ENCODE measurements around the gene SP5. TPM values are rescaled to one million over a fixed set of nuclear protein-coding genes. Genes with fewer than 3 reads are reported as not detected.

SP5 gene
- total RNA-seq, 3 donors from 2014 or later (not counting 1 experiment from before 2014, with no cell fraction given): not detected

DNA sequence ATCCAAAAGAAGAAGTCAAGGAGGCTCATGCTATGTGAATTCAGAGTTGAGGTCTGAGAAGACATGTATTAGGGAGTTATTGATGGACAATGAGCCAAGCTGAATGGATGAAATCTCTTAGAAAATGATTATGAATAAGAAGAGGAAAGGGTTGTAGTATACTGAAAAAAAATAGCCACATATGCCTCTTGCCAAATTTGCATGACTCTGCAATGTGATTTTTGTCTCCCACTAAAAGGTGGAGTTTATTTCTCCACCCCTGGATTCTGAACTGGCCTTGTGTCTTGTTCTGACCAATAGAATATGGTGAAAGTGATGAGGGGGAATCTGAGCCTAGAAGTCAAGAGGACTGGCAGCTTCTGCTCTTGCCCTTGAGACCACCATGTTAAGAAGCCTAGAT is 46.4 kb downstream of the SP5 start:
- DNase-seq: no peak
- no peak for ATAC-seq
- Mint-ChIP-seq H3K4me3 (no peak overlapping the region), H3K36me3 (no peaks in the 10 kb centered on the region), H3K4me1 (no peaks in the 10 kb centered on the region), H3K27me3 (ENCODE audit: low read depth in 2 of 2) (peaks cover 10 to 20% of the 10 kb centered on the region in 2 donors), H3K27ac (no peak overlapping the region), H3K9me3 (no peaks in the 10 kb centered on the region)
- Histone ChIP-seq H3K4me3 (ENCODE audit: low read length) (no peak overlapping the region), H3K4me1 (ENCODE audit: control insufficient read depth, insufficient read depth, low read length) (no peaks in the 10 kb centered on the region), H3K9me3 (ENCODE audit: control insufficient read depth, insufficient read depth, low read length) (no peaks in the 10 kb centered on the region), H3K27me3 (ENCODE audit: control insufficient read depth, insufficient read depth, low read length) (no peaks in the 10 kb centered on the region), H3K36me3 (ENCODE audit: control insufficient read depth, insufficient read depth, low read length) (no peaks in the 10 kb centered on the region), H3K27ac (ENCODE audit: low read length) (no peak overlapping the region)
- intact Hi-C loops (cut with micrococcal nuclease): no loop called here
- TF ChIP-seq, protein P1, sequence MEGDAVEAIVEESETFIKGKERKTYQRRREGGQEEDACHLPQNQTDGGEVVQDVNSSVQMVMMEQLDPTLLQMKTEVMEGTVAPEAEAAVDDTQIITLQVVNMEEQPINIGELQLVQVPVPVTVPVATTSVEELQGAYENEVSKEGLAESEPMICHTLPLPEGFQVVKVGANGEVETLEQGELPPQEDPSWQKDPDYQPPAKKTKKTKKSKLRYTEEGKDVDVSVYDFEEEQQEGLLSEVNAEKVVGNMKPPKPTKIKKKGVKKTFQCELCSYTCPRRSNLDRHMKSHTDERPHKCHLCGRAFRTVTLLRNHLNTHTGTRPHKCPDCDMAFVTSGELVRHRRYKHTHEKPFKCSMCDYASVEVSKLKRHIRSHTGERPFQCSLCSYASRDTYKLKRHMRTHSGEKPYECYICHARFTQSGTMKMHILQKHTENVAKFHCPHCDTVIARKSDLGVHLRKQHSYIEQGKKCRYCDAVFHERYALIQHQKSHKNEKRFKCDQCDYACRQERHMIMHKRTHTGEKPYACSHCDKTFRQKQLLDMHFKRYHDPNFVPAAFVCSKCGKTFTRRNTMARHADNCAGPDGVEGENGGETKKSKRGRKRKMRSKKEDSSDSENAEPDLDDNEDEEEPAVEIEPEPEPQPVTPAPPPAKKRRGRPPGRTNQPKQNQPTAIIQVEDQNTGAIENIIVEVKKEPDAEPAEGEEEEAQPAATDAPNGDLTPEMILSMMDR (IDR thresholded peaks at IDR 0.05): no peak

DNA sequence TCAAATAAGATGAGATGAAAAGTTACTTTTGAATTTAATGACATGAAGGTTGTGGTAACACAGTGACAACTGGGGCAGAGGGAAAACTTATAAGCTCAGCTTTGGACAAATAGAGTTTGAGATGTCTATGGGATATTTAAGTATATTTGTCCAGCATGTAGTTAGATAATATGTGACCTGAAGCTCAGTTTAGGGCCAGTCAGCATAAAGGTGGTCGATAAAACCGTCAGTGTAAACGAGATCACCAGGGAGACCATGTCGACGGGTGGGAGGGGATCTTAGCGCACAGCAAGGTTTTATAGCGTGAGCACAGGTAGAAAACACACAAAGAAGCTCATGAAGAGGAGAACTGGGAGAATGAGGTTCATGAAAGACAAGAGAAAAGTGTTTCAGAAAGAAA is 47.6 kb downstream of the SP5 start:
- no peak overlapping the region for H3K27ac ChIP-seq (ENCODE audit: low read length)
- H3K4me1 ChIP-seq (ENCODE audit: control insufficient read depth, insufficient read depth, low read length): no peaks in the 10 kb centered on the region
- no peak overlapping the region for H3K27ac Mint-ChIP-seq
- H3K4me3 ChIP-seq (ENCODE audit: low read length): no peak overlapping the region
- no peak for DNase-seq
- ATAC-seq: no peak
- H3K27me3 Mint-ChIP-seq (ENCODE audit: low read depth in 2 of 2): peaks cover 10 to 20% of the 10 kb centered on the region in 2 donors
- 85% methylated on average over 7 of the region's 7 CpGs for WGBS (ENCODE audit: insufficient coverage)
- TF ChIP-seq, protein P1 (IDR thresholded peaks at IDR 0.05): no peak
- no peak overlapping the region for H3K4me3 Mint-ChIP-seq
- H3K36me3 Mint-ChIP-seq: no peaks in the 10 kb centered on the region
- H3K27me3 ChIP-seq (ENCODE audit: control insufficient read depth, insufficient read depth, low read length): no peaks in the 10 kb centered on the region
- intact Hi-C loops (cut with micrococcal nuclease): no loop called here
- no peaks in the 10 kb centered on the region for H3K4me1 Mint-ChIP-seq
- no peaks in the 10 kb centered on the region for H3K36me3 ChIP-seq (ENCODE audit: control insufficient read depth, insufficient read depth, low read length)
- no peaks in the 10 kb centered on the region for H3K9me3 Mint-ChIP-seq
- no peaks in the 10 kb centered on the region for H3K9me3 ChIP-seq (ENCODE audit: control insufficient read depth, insufficient read depth, low read length)

DNA sequence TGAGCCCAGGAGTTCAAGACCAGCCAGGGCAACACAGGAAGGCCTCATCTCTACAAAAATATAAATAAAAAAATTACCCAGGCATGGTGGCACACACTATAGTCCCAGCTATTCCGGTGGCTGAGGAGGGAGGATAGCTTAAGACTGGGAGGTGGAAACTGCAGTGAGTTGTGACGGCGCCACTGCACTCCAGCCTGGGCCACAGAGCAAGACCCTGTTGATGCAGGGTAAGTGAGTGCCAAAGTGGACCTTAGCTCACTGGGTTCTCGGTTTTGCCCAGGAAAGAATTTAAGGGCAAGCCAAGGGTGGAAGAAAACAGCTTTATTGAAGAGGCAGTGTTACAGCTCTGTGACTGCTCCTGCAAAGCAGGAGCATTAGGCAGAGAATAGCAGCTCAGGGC is 48.1 kb downstream of the SP5 start:
- 96% methylated on average over 4 of the region's 4 CpGs for WGBS (ENCODE audit: insufficient coverage)
- Histone ChIP-seq H3K4me3 (ENCODE audit: low read length) (no peak overlapping the region), H3K36me3 (ENCODE audit: control insufficient read depth, insufficient read depth, low read length) (no peaks in the 10 kb centered on the region), H3K27ac (ENCODE audit: low read length) (no peak overlapping the region), H3K4me1 (ENCODE audit: control insufficient read depth, insufficient read depth, low read length) (no peaks in the 10 kb centered on the region), H3K9me3 (ENCODE audit: control insufficient read depth, insufficient read depth, low read length) (no peaks in the 10 kb centered on the region), H3K27me3 (ENCODE audit: control insufficient read depth, insufficient read depth, low read length) (peaks cover 2% of the 10 kb centered on the region)
- Mint-ChIP-seq H3K4me3 (no peak overlapping the region), H3K27me3 (ENCODE audit: low read depth in 2 of 2) (peaks cover 10 to 23% of the 10 kb centered on the region in 2 donors), H3K27ac (no peak overlapping the region), H3K9me3 (no peaks in the 10 kb centered on the region), H3K4me1 (no peaks in the 10 kb centered on the region), H3K36me3 (no peaks in the 10 kb centered on the region)
- TF ChIP-seq, protein P1 (IDR thresholded peaks at IDR 0.05): no peak
- intact Hi-C loops (cut with micrococcal nuclease): no loop called here
- ATAC-seq: no peak
- DNase-seq: no peak

DNA sequence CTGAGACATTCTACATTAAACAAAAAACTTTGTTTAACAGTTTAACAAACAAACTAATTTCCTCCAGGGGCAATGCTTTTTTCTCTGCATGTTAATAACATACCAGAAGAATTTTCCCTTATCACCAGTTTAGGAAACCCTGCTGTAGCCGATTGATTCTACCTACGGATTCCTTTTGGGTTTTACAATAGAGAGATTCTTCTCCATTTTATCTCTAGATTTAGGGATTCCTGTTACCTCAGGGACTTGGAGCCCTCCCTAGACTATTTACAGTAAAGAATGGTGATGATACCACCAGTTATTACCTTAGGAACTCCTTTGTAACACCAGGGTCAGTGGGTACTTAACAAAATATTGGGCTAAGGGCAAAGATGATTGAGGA is 49.7 kb downstream of the SP5 start:
- ATAC-seq: no peak
- H3K36me3 Mint-ChIP-seq: no peaks in the 10 kb centered on the region
- intact Hi-C loops (cut with micrococcal nuclease): no loop called here
- no peak overlapping the region for H3K4me3 Mint-ChIP-seq
- H3K36me3 ChIP-seq (ENCODE audit: control insufficient read depth, insufficient read depth, low read length): no peaks in the 10 kb centered on the region
- peaks cover 0 to under 1% of the 10 kb centered on the region in 2 donors for H3K4me1 Mint-ChIP-seq
- no peaks in the 10 kb centered on the region for H3K9me3 ChIP-seq (ENCODE audit: control insufficient read depth, insufficient read depth, low read length)
- TF ChIP-seq, protein P1 (IDR thresholded peaks at IDR 0.05): no peak
- peaks cover 4% of the 10 kb centered on the region for H3K27me3 ChIP-seq (ENCODE audit: control insufficient read depth, insufficient read depth, low read length)
- H3K27ac Mint-ChIP-seq: no peak overlapping the region
- no peaks in the 10 kb centered on the region for H3K4me1 ChIP-seq (ENCODE audit: control insufficient read depth, insufficient read depth, low read length)
- peaks cover 10 to 27% of the 10 kb centered on the region in 2 donors for H3K27me3 Mint-ChIP-seq (ENCODE audit: low read depth in 2 of 2)
- no peak overlapping the region for H3K27ac ChIP-seq (ENCODE audit: low read length)
- no peak overlapping the region for H3K4me3 ChIP-seq (ENCODE audit: low read length)
- no peak for DNase-seq
- WGBS (ENCODE audit: insufficient coverage): no CpG with 5 or more reads among the region's 2 CpGs
- no peaks in the 10 kb centered on the region for H3K9me3 Mint-ChIP-seq
